Peyer's patch (tissue), 4 donors: ENCODE data around the gene CALHM3.

ENCODE experiments used
- CTCF ChIP-seq, 6 experiments: fragments of 450-650 bp in 4 of 6; fragments of 200-600 bp in 2 of 6; sonication (generic) in 1 of 6; IDR thresholded peaks; one replicate each; pipeline ENCODE4 v1.5.1; 2017 to 2019; ENCODE audit warnings: antibody characterized with exemption in 6 of 6, mild to moderate bottlenecking in 3 of 6, moderate library complexity in 1 of 6
- POLR2A ChIP-seq, 2 donors: fragments of 450-650 bp; IDR thresholded peaks; one replicate each; pipeline ENCODE4 v1.5.1; 2017; ENCODE audit warnings: antibody characterized with exemption in 2 of 2, mild to moderate bottlenecking in 2 of 2, moderate library complexity in 2 of 2

- TF ChIP-seq CTCF (IDR thresholded peaks at IDR 0.05), result no peak
- no peak for TF ChIP-seq POLR2A (IDR thresholded peaks at IDR 0.05)
These were observed 39.3 kb downstream of the CALHM3 start for GRCh38 chr10:103439776-103440175.
